Nephron progenitor cell (in vitro differentiated cells): Measurements from ENCODE around the gene LRRC18.

Source experiments
- DNase-seq: peaks from one replicate; pipeline ENCODE4 v3.0.0; 2021
- H3K27ac Mint-ChIP-seq: 2 replicates; pipeline ENCODE4 v1.8.0; 2021; ENCODE audit warnings: mild to moderate bottlenecking, moderate library complexity, mixed read lengths
- H3K27me3 Mint-ChIP-seq: 2 replicates; pipeline ENCODE4 v1.8.0; 2021; ENCODE audit warnings: mild to moderate bottlenecking, low read depth, mixed read lengths; ENCODE audit not compliant: poor library complexity
- H3K36me3 Mint-ChIP-seq: 2 replicates; pipeline ENCODE4 v1.8.0; 2021; ENCODE audit warnings: low read depth, mixed read lengths
- H3K4me1 Mint-ChIP-seq: 2 replicates; pipeline ENCODE4 v1.8.0; 2021; ENCODE audit warnings: mixed read lengths
- H3K4me3 Mint-ChIP-seq: 2 replicates; pipeline ENCODE4 v1.8.0; 2021; ENCODE audit warnings: mild to moderate bottlenecking, moderate library complexity, mixed read lengths
- H3K9me3 Mint-ChIP-seq: 2 replicates; pipeline ENCODE4 v1.8.0; 2021; ENCODE audit warnings: mild to moderate bottlenecking, moderate library complexity, mixed read lengths
- CTCF ChIP-seq: fragments of 200-600 bp; sonication (generic); IDR thresholded peaks from 2 replicates; pipeline ENCODE4 v1.5.0; 2021; ENCODE audit warnings: antibody characterized with exemption

Gene LRRC18

GRCh38 chr10:48939790-48940325, at the start of gene LRRC18:
Gene LRRC18, minus strand, starts transcription at chr10:48939840. Its CDS starts 25,685 bp downstream, at chr10:48914155.
- no peak for DNase-seq
- no peak for TF ChIP-seq CTCF
- H3K4me3 Mint-ChIP-seq, result no peak within 1 kb of the TSS

GRCh38 chr10:48985621-48986158, 46.0 kb upstream of the LRRC18 start:
- no peak for DNase-seq
- Mint-ChIP-seq H3K27ac (no peak overlapping the region), H3K9me3 (no peaks in the 10 kb centered on the region), H3K4me3 (no peak overlapping the region), H3K4me1 (peaks cover 42% of the 10 kb centered on the region), H3K27me3 (peaks cover 48% of the 10 kb centered on the region), H3K36me3 (no peaks in the 10 kb centered on the region)
- TF ChIP-seq CTCF, result no peak

More at GRCh38 chr10:48939790-48940325, at the start of gene LRRC18:
- no peak within 1 kb of the TSS for H3K27ac Mint-ChIP-seq
- H3K36me3 Mint-ChIP-seq, result no peaks in the 10 kb centered on the region
- peaks cover 69% of the 10 kb centered on the region for H3K27me3 Mint-ChIP-seq
- no peaks in the 10 kb centered on the region for H3K9me3 Mint-ChIP-seq
- peaks cover 28% of the 10 kb centered on the region for H3K4me1 Mint-ChIP-seq

- Mint-ChIP-seq H3K4me1 (peaks cover 42% of the 10 kb centered on the region), H3K36me3 (no peaks in the 10 kb centered on the region), H3K27me3 (peaks cover 54% of the 10 kb centered on the region), H3K9me3 (no peaks in the 10 kb centered on the region), H3K4me3 (no peak overlapping the region), H3K27ac (no peak overlapping the region)
- DNase-seq, result peak; percentile 45
- TF ChIP-seq CTCF, result no peak
Measured at GRCh38 chr10:48983648-48984351, 44.2 kb upstream of the LRRC18 start.

- Mint-ChIP-seq H3K4me3 (no peak overlapping the region), H3K4me1 (peaks cover 42% of the 10 kb centered on the region), H3K27ac (no peak overlapping the region), H3K27me3 (peaks cover 53% of the 10 kb centered on the region), H3K36me3 (no peaks in the 10 kb centered on the region), H3K9me3 (no peaks in the 10 kb centered on the region)
- DNase-seq, result no peak
- no peak for TF ChIP-seq CTCF
Measured at GRCh38 chr10:48982584-48982983, 42.9 kb upstream of the LRRC18 start.

GRCh38 chr10:48981310-48981907, 41.8 kb upstream of the LRRC18 start:
- TF ChIP-seq CTCF, result peak; percentile 85
- Mint-ChIP-seq H3K4me3 (no peak overlapping the region), H3K4me1 (peaks cover 42% of the 10 kb centered on the region), H3K27me3 (peaks cover 55% of the 10 kb centered on the region), H3K36me3 (no peaks in the 10 kb centered on the region), H3K27ac (no peak overlapping the region), H3K9me3 (no peaks in the 10 kb centered on the region)
- peak; percentile 78 for DNase-seq
